Breast epithelium (tissue), 3 donors: Measurements from ENCODE around the gene GPC5.

ENCODE experiments used
- CTCF ChIP-seq, 3 donors: fragments of 450-650 bp; IDR thresholded peaks; one replicate each; pipeline ENCODE4 v1.5.1; 2016 to 2017; ENCODE audit warnings: antibody characterized with exemption in 3 of 3, mild to moderate bottlenecking in 3 of 3, moderate library complexity in 3 of 3
- POLR2A ChIP-seq: fragments of 450-650 bp; IDR thresholded peaks from one replicate; pipeline ENCODE4 v1.6.1; 2016; ENCODE audit warnings: antibody characterized with exemption, mild to moderate bottlenecking, moderate library complexity
- POLR2AphosphoS5 ChIP-seq, 3 donors: sonication (generic); formaldehyde crosslinking; IDR thresholded peaks; one replicate each; pipeline ENCODE4 v1.6.1; 2017; ENCODE audit warnings: antibody characterized with exemption in 3 of 3

DNA sequence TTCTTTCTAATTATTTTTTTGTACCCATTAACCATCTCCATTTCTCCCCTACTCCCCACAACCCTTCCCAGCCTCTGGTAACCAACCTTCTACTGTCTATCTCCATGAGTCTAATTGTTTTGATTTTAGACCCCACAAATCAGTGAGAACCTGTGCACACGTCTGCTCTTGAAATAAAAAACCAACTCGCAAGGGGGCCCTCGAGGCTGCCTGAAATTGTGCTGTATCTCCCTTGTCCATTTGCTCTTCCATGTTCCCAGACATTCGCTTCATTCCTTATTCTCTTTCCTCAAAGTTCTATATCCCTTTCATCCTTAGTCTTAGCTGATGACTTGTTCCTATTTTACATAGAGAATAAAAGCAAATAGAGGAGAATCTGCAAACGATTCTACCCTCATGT lies 95.0 kb downstream of the GPC5 start:
- TF ChIP-seq CTCF (IDR thresholded peaks at IDR 0.05) (no peak), POLR2A (no peak), POLR2AphosphoS5 (IDR thresholded peaks at IDR 0.05) (no peak)
